ENCODE measurements around the gene RHOT1. TPM values are rescaled to one million over a fixed set of nuclear protein-coding genes. Genes with fewer than 3 reads are reported as not detected.

RHOT1 gene
- total and polyA plus RNA-seq, 12 donors, result 32.5 to 76.6 (median 48.5) TPM

GRCh38 chr17:32274101-32274500 is 131.8 kb downstream of the RHOT1 start:
- intact Hi-C loops (cut with DNase I), result loop anchor here in 1 of 10 donors (10.0 kb wide), 1 partner anchor 59 kb away; no protein-coding TSS in a partner anchor
- Histone ChIP-seq H3K27me3 (peaks cover 0 to 32% (median 24%) of the 10 kb centered on the region in 7 donors), H3K4me3 (no peak overlapping the region), H3K4me1 (peaks cover 0 to 12% (median 0%) of the 10 kb centered on the region in 9 donors), H3K36me3 (no peaks in the 10 kb centered on the region), H3K9me3 (no peaks in the 10 kb centered on the region), H3K27ac (no peak overlapping the region)
- TF ChIP-seq, protein P1, sequence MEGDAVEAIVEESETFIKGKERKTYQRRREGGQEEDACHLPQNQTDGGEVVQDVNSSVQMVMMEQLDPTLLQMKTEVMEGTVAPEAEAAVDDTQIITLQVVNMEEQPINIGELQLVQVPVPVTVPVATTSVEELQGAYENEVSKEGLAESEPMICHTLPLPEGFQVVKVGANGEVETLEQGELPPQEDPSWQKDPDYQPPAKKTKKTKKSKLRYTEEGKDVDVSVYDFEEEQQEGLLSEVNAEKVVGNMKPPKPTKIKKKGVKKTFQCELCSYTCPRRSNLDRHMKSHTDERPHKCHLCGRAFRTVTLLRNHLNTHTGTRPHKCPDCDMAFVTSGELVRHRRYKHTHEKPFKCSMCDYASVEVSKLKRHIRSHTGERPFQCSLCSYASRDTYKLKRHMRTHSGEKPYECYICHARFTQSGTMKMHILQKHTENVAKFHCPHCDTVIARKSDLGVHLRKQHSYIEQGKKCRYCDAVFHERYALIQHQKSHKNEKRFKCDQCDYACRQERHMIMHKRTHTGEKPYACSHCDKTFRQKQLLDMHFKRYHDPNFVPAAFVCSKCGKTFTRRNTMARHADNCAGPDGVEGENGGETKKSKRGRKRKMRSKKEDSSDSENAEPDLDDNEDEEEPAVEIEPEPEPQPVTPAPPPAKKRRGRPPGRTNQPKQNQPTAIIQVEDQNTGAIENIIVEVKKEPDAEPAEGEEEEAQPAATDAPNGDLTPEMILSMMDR (IDR thresholded peaks at IDR 0.05), result no peak
- ATAC-seq, result no peak
- DNase-seq, result no peak
- WGBS, 2 donors, result 75 to 81% methylated on average over 5 of the region's 5 CpGs

DNA sequence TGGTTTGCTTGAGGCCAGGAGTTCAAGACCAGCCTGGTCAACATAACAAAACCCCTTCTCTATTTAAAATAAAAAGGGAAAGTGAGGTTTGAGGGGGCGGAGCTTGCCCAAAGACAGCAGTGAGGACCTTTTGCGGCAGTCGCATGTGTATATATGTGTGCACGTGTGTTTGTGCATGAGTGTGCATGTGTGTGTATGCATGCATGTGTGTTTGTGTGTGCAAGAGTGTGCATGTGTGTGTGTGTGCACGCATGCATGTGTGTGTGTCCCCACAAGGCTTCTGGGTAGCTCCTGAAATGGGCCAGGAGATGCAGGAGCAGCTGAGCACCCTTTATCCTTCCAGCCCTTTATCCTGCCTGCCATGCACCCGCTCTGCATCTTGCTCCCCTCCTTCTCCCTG is 132.3 kb downstream of the RHOT1 start:
- H3K4me1 ChIP-seq, result peaks cover 0 to 12% (median 0%) of the 10 kb centered on the region in 9 donors
- H3K9me3 ChIP-seq, result no peaks in the 10 kb centered on the region
- H3K27ac ChIP-seq, result no peak overlapping the region
- ATAC-seq (no peak), DNase-seq (no peak)
- intact Hi-C loops (cut with DNase I), result loop anchor here in 1 of 10 donors (10.0 kb wide), 1 partner anchor 60 kb away; no protein-coding TSS in a partner anchor
- WGBS, 2 donors, result 89% methylated on average over 6 of the region's 6 CpGs
- no peak overlapping the region for H3K4me3 ChIP-seq
- peaks cover 0 to 32% (median 20%) of the 10 kb centered on the region in 7 donors for H3K27me3 ChIP-seq
- TF ChIP-seq, protein P1 (IDR thresholded peaks at IDR 0.05), result no peak
- H3K36me3 ChIP-seq, result no peaks in the 10 kb centered on the region

Other genes starting within 250 kb of the RHOT1 start
- 10 to 100 TPM; 25.6 to 33.8 (median 29.0) TPM for gene UTP6, start 240.8 kb upstream of the RHOT1 start, total RNA-seq
- 10 to 100 TPM; 28.9 to 52.5 TPM for gene UTP6, start 240.8 kb upstream of the RHOT1 start, polyA plus RNA-seq
- 10 to 100 TPM; 11.6 to 15.5 (median 14.3) TPM for gene SUZ12, start 205.5 kb upstream of the RHOT1 start, total RNA-seq
- gene SUZ12, start 205.5 kb upstream of the RHOT1 start, polyA plus RNA-seq, result 10 to 100 TPM in 1 of 2 donors, 1 to 10 TPM in 1; 5.1 to 10.9 TPM
- 1 to 10 TPM; 3.1 to 4.7 (median 3.8) TPM for gene LRRC37B, start 135.1 kb upstream of the RHOT1 start, total RNA-seq
- 10 to 100 TPM in 1 of 2 donors, 1 to 10 TPM in 1; 3.2 to 11.9 TPM for gene LRRC37B, start 135.1 kb upstream of the RHOT1 start, polyA plus RNA-seq
- 1 to 10 TPM in 1 of 10 donors, under 1 TPM in 7, not detected in 2; 0.07 to 2.0 (median 0.30) TPM for gene RHBDL3, start 123.3 kb downstream of the RHOT1 start, total RNA-seq
- gene RHBDL3, start 123.3 kb downstream of the RHOT1 start, polyA plus RNA-seq, result 1 to 10 TPM in 1 of 2 donors, under 1 TPM in 1; 0.13 to 3.7 TPM
- 10 to 100 TPM; 17.7 to 25.6 (median 22.0) TPM for gene C17orf75, start 199.7 kb downstream of the RHOT1 start, total RNA-seq
- gene C17orf75, start 199.7 kb downstream of the RHOT1 start, polyA plus RNA-seq, result 10 to 100 TPM; 10.7 to 14.8 TPM
- 10 to 100 TPM; 68.4 to 86.7 (median 79.3) TPM for gene ZNF207, start 207.7 kb downstream of the RHOT1 start, total RNA-seq
- 10 to 100 TPM; 39.9 to 49.9 TPM for gene ZNF207, start 207.7 kb downstream of the RHOT1 start, polyA plus RNA-seq